Common myeloid progenitor, CD34-positive (primary cell): ENCODE results near the gene SLC6A20. TPM values are rescaled to one million over a fixed set of nuclear protein-coding genes. Genes with fewer than 3 reads are reported as not detected.

ENCODE experiments used
- CTCF ChIA-PET: fragments of 350-600 bp; sonication (Branson Sonifier 250); formaldehyde crosslinking; loops from one replicate; lab custom pipeline; 2021; ENCODE audit warnings: antibody characterized with exemption; lab: Charles Lee
- POLR2A ChIA-PET: fragments of 350-600 bp; sonication (Branson Sonifier 250); formaldehyde crosslinking; loops from one replicate; lab custom pipeline; 2021; ENCODE audit warnings: antibody characterized with exemption; lab: Charles Lee
- DNase-seq, 3 donors: peaks; one replicate each; pipeline versions ENCODE4 v3.0.0 to v3.0.0-alpha.2; 2013
- H3K27ac ChIP-seq, 2 experiments: 1 replicate in 1 of 2; 2 replicates in 1 of 2; pipeline ENCODE4 v1.7.0; 2013; ENCODE audit warnings: inconsistent platforms in 2 of 2, low read length in 2 of 2, mild to moderate bottlenecking in 2 of 2, low read depth in 1 of 2, moderate library complexity in 1 of 2; ENCODE audit not compliant: severe bottlenecking in 2 of 2, insufficient read depth in 1 of 2, poor library complexity in 1 of 2
- H3K27me3 ChIP-seq, 5 experiments: replicated peaks in 2 of 5; 1 replicate in 3 of 5; 2 replicates in 2 of 5; pipeline versions ENCODE4 v1.6.1 to v1.7.0; 2013; ENCODE audit warnings: low read length in 4 of 5, mild to moderate bottlenecking in 2 of 5, moderate library complexity in 2 of 5, inconsistent platforms in 1 of 5; ENCODE audit not compliant: insufficient read depth in 5 of 5, control insufficient read depth in 4 of 5
- H3K36me3 ChIP-seq, 4 experiments: 1 replicate in 2 of 4; 2 replicates in 2 of 4; pipeline versions ENCODE4 v1.6.1 to v1.7.0; 2013; ENCODE audit warnings: low read length in 3 of 4, control low read depth in 1 of 4, mild to moderate bottlenecking in 1 of 4; ENCODE audit not compliant: control insufficient read depth in 4 of 4, insufficient read depth in 4 of 4
- H3K4me1 ChIP-seq, 4 experiments: 1 replicate in 3 of 4; 2 replicates in 1 of 4; pipeline versions ENCODE4 v1.6.1 to v1.7.1; 2013; ENCODE audit warnings: low read length in 3 of 4, mild to moderate bottlenecking in 3 of 4, control low read depth in 1 of 4, inconsistent platforms in 1 of 4, moderate library complexity in 1 of 4; ENCODE audit not compliant: control insufficient read depth in 4 of 4, insufficient read depth in 4 of 4; ENCODE audit errors: control extremely low read depth in 1 of 4
- H3K4me3 ChIP-seq, 7 experiments: 1 replicate in 4 of 7; 2 replicates in 3 of 7; pipeline versions ENCODE4 v1.5.1 to v1.7.0; 2013; ENCODE audit warnings: mild to moderate bottlenecking in 7 of 7, low read length in 6 of 7, moderate library complexity in 6 of 7, inconsistent platforms in 2 of 7, low read depth in 2 of 7, control low read depth in 1 of 7; ENCODE audit not compliant: insufficient read depth in 4 of 7, control insufficient read depth in 1 of 7; ENCODE audit errors: extremely low read depth in 1 of 7
- H3K9me3 ChIP-seq, 5 experiments: 1 replicate in 4 of 5; 2 replicates in 1 of 5; pipeline versions ENCODE4 v1.6.1 to v1.7.1; 2013; ENCODE audit warnings: low read length in 4 of 5, mild to moderate bottlenecking in 2 of 5, inconsistent platforms in 1 of 5, low read depth in 1 of 5, moderate library complexity in 1 of 5; ENCODE audit not compliant: control insufficient read depth in 4 of 5, insufficient read depth in 2 of 5; ENCODE audit errors: control extremely low read depth in 1 of 5
- WGBS: methylation state at CpG from one replicate; pipeline ENCODE4 v1.1.5; 2013; ENCODE audit not compliant: insufficient coverage; 5-methylcytosine and 5-hydroxymethylcytosine counted together
- polyA plus RNA-seq: library from polyadenylated mRNA; unstranded; fragments of 120-200 nt; gene quantifications from one replicate; pipeline ENCODE4 v1.2.1, GENCODE V29; 2013

SLC6A20 gene, protein sequence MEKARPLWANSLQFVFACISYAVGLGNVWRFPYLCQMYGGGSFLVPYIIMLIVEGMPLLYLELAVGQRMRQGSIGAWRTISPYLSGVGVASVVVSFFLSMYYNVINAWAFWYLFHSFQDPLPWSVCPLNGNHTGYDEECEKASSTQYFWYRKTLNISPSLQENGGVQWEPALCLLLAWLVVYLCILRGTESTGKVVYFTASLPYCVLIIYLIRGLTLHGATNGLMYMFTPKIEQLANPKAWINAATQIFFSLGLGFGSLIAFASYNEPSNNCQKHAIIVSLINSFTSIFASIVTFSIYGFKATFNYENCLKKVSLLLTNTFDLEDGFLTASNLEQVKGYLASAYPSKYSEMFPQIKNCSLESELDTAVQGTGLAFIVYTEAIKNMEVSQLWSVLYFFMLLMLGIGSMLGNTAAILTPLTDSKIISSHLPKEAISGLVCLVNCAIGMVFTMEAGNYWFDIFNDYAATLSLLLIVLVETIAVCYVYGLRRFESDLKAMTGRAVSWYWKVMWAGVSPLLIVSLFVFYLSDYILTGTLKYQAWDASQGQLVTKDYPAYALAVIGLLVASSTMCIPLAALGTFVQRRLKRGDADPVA
- not detected for polyA plus RNA-seq

DNA sequence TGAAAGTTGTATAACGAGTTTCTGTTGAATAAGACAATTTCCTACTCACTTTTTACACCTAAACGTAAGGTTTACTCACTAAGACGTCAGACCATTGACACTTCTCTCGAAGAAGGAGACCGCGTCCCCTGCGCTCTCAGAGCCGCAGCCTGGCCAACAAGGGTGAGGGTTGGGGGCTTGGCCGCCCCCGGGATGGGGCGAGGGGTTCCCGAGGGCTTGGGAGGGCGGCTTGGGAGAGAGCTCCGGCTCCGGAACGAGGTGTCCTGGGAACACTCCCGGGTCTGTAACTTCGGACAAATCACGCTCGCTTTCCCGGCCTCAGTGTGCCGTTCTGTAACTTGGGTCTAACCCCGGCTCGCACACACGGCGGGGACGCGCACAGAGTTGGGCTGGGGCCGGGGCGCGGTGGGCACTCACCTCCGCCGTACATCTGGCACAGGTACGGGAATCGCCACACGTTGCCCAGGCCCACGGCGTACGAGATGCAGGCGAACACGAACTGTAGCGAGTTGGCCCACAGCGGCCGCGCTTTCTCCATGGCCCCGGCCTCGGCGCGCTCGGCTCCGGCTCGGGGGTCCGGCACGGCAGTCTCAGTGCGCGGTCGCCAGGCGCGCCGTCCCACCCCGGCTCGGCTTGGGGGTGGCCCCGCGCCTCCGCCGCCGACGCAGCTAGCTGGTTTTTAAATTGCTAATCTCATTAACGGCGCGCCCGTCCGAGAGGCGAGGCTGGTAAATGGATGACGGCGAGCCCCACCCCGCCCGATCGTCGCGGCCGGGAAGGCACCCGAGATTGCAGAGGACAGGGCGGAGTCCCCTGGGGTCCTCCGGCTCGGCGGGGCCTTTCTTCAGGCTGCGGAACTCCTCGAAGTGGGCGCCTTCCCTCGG lies at the start of gene SLC6A20:
Gene SLC6A20 (minus strand): TSS at position 655 of the 884 bp plus-strand sequence. CDS start 117 bp downstream, at position 538.
- H3K9me3 ChIP-seq, result no peaks in the 10 kb centered on the region
- H3K27ac ChIP-seq, result no peak within 1 kb of the TSS
- DNase-seq, result peak in 2 of 3 donors; percentile 24 to 42
- POLR2A ChIA-PET, result no interaction called here
- CTCF ChIA-PET, result no interaction called here
- H3K4me1 ChIP-seq, result peaks cover 0 to 16% (median 14%) of the 10 kb centered on the region in 4 experiments
- no peaks in the 10 kb centered on the region for H3K36me3 ChIP-seq
- peaks cover 8 to 57% (median 34%) of the 10 kb centered on the region in 5 experiments for H3K27me3 ChIP-seq
- peak within 1 kb of the TSS; percentile 13 to 66 (median 53) for H3K4me3 ChIP-seq
- WGBS, result 2% methylated on average over 84 of the region's 91 CpGs

DNA sequence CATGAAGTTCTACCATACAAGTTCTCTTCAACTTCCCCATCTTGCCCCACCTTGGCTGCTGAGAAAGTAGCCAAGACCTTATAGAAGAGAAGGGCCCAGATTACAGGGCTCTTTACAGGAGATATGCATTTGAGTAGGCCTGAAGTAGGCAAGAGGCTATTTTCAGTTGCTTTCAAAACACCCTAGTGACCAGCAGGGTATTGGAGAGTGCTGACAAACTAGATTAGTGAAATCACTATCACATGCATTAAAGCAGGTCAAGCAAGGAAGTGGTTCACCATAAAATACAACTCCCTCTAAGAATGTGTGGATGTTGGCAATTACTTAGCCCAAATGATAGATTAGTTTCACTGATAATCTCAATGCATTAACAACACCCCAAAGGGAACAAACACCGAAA lies 48.3 kb upstream of the SLC6A20 start:
- H3K36me3 ChIP-seq, result no peaks in the 10 kb centered on the region
- no peak overlapping the region for H3K27ac ChIP-seq
- H3K27me3 ChIP-seq, result peaks cover 0 to 5% (median 0%) of the 10 kb centered on the region in 5 experiments
- ChIA-PET CTCF (interaction anchor here (1.1 to 1.8 kb wide), 2 partner anchors 17 to 83 kb away, joined by 3 to 4 read pairs; no protein-coding TSS in a partner anchor), POLR2A (no interaction called here)
- peaks cover 6 to 15% (median 15%) of the 10 kb centered on the region in 4 experiments for H3K4me1 ChIP-seq
- H3K4me3 ChIP-seq, result no peak overlapping the region
- WGBS, result no CpG with 5 or more reads among the region's 1 CpG
- H3K9me3 ChIP-seq, result no peaks in the 10 kb centered on the region
- no peak for DNase-seq

DNA sequence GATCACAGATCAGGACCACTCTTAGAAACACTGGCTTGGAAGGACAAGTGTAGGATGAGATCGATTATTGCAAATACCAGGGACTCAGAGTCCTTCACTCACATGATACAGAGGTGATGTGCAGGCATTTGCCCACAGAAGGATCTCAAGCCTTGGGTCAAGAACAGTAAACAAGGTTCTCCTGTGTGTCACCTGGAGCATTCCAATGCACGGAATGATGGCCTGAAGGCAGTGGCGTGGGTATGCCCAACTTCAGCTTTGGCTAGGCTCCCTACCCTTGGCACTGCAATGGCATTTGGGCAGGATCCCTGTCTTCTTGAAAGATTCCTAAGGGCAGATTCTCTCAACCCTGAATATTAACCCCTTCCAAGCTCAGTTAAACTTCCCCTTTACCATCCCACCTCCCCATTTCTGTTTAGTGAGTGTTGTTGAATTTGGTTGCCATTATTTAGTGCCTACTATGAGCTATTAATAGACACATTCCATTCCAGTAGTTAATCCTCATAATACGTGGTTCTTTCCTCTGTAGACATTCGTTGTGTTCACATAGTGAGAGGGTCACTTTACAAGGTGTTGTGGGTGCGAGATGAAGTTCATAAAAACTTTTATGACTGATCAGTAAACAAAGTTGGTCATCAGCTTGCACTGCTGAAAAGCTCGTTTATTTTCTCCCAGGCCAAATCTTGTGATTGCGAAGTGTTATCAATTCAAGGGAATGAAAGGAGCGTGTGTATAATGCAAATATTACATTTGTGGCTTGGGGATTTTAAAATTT lies 46.7 kb upstream of the SLC6A20 start:
- CTCF ChIA-PET, result interaction anchor here (0.7 to 1.4 kb wide), 4 partner anchors 8 to 235 kb away, joined by 3 to 4 read pairs (median 3); no protein-coding TSS in a partner anchor
- POLR2A ChIA-PET, result interaction anchor here (0.8 to 1.5 kb wide), 2 partner anchors 25 to 27 kb away, joined by 3 to 5 read pairs; no protein-coding TSS in a partner anchor
- no peak for DNase-seq
- Histone ChIP-seq H3K27me3 (peaks cover 0 to 5% (median 0%) of the 10 kb centered on the region in 5 experiments), H3K4me1 (peaks cover 6 to 15% (median 15%) of the 10 kb centered on the region in 4 experiments), H3K9me3 (no peaks in the 10 kb centered on the region), H3K27ac (no peak overlapping the region), H3K36me3 (peaks cover 0 to 2% (median 0%) of the 10 kb centered on the region in 4 experiments), H3K4me3 (no peak overlapping the region)
- WGBS, result 100% methylated on average over 7 of the region's 9 CpGs

DNA sequence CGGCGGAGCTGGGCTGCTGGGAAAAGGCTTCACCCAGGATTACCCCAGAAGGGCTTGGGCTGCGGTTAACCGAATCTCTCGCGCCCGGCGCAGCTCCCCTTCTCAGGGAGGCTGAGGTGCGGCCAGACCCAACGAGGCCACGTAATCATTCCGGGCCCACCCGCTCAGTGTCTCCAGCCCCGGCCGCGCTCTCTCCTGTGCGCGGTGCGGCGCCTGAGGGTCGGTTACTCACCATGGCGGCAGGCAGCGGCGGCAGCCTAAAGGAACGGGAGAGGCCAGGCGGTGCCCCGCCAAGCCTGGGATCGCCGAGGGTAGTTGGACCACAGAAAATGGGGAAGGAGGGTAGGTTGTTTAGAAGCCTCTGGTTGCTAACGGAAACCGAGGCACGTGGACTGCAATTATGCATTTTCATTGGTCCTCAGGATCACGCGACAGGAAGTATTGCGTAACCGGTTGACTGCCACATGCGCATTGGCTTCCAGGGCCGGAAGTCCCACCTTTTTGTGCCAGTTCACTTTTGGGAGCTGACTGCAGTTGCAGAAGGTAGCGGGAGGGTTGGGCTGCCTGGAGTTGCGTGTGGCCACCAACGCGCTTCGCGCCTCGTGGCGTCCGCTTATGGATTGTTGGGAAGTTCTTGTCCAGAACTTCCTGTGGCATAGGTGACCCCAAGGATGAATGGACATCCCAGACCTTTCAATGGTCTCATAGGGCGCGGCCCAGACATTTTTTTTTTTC lies 45.6 kb upstream of the SLC6A20 start, which contains the start of gene LZTFL1:
Gene LZTFL1 (minus strand): TSS at position 363 of the 735 bp plus-strand sequence. CDS start 128 bp downstream, at position 235.
- H3K27ac ChIP-seq, result peak within 1 kb of the TSS; percentile 89 to 97
- peaks cover 6 to 15% (median 15%) of the 10 kb centered on the region in 4 experiments for H3K4me1 ChIP-seq
- peak; percentile 98 to 99 (median 99) for DNase-seq
- peaks cover 0 to 2% (median 0%) of the 10 kb centered on the region in 5 experiments for H3K27me3 ChIP-seq
- ChIA-PET CTCF (interaction anchor here (1.0 to 2.2 kb wide), 7 partner anchors 7 to 88 kb away, joined by 3 to 10 read pairs (median 4); no protein-coding TSS in a partner anchor), POLR2A (interaction anchor here (0.6 to 1.7 kb wide), 5 partner anchors 26 to 111 kb away, joined by 3 to 5 read pairs (median 5); no protein-coding TSS in a partner anchor)
- H3K36me3 ChIP-seq, result peaks cover 0 to 12% (median 0%) of the 10 kb centered on the region in 4 experiments
- no peaks in the 10 kb centered on the region for H3K9me3 ChIP-seq
- WGBS, result 3% methylated on average over 41 of the region's 49 CpGs
- H3K4me3 ChIP-seq, result peak within 1 kb of the TSS; percentile 46 to 89 (median 87)

DNA sequence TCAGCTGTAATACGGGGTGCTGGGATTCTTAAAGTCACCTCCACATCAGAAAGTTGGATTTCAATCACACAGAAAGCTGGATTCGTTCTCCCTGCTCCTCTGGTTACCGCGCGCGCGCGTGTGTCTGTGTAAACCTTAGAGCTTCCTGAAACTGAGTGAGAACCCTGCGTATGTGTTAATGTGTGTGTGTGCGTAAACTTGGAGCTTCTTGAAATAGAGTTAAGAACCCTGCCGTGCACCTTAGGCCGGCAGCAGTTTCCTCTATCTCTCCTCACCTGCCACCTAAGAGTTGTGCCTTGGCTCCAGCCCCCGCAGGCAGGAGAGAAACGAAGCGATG lies 45.1 kb upstream of the SLC6A20 start:
- CTCF ChIA-PET, result interaction anchor here (1.0 to 2.2 kb wide), 8 partner anchors 8 to 89 kb away, joined by 3 to 10 read pairs (median 4); no protein-coding TSS in a partner anchor
- 2% methylated on average over 13 of the region's 15 CpGs for WGBS
- Histone ChIP-seq H3K27me3 (peaks cover 0 to 2% (median 0%) of the 10 kb centered on the region in 5 experiments), H3K4me1 (peaks cover 6 to 15% (median 15%) of the 10 kb centered on the region in 4 experiments), H3K9me3 (no peaks in the 10 kb centered on the region), H3K27ac (peak overlapping the region; percentile 89 to 97), H3K36me3 (peaks cover 0 to 16% (median 4%) of the 10 kb centered on the region in 4 experiments), H3K4me3 (peak overlapping the region; percentile 46 to 89 (median 87))
- POLR2A ChIA-PET, result interaction anchor here (0.6 to 1.7 kb wide), 2 partner anchors 25 to 33 kb away, joined by 5 read pairs; no protein-coding TSS in a partner anchor
- DNase-seq, result peak in 2 of 3 donors; percentile 42 to 82
